OCI-LY3 (cell line): ENCODE results near the gene IFI16.

Experiments used
- CTCF ChIP-seq: fragments of 200-600, 300-600 bp; sonication (generic); IDR thresholded peaks from 2 replicates; pipeline ENCODE4 v1.5.1; 2014; ENCODE audit warnings: antibody characterized with exemption, low read length, low read depth
- EZH2phosphoT487 ChIP-seq: fragments of 200-600 bp; shearing (Covaris generic); IDR thresholded peaks from 2 replicates; pipeline ENCODE4 v1.6.1; 2018; ENCODE audit warnings: antibody characterized with exemption, mixed run types, low read depth

GRCh38 chr1:159015440-159015909 is 5.8 kb downstream of the IFI16 start:
- TF ChIP-seq CTCF, result no peak
- TF ChIP-seq EZH2phosphoT487, result no peak
